T-helper 2 cell treated with Interferon-gamma antibody and Interleukin-4, amounts not matched to agents 5 μg/mL and 100 μg/mL, for 36 hours (primary cell): ENCODE data around the gene ENTREP3.
"Not testable (repeated sequence)": the region's sequence is repeated elsewhere in the genome, so short reads cannot be mapped to it uniquely, and the experiment has no call there.

ENCODE experiments used
- DNase-seq: peaks from one replicate; pipeline ENCODE4 v3.0.0; 2021; ENCODE audit warnings: low spot score
- H3K27ac Mint-ChIP-seq: one replicate; pipeline ENCODE4 v1.8.0; 2021; ENCODE audit warnings: mild to moderate bottlenecking, mixed read lengths
- H3K27me3 Mint-ChIP-seq: one replicate; pipeline ENCODE4 v1.8.0; 2021; ENCODE audit warnings: low read depth, mixed read lengths
- H3K36me3 Mint-ChIP-seq: one replicate; pipeline ENCODE4 v1.8.0; 2021; ENCODE audit warnings: low read depth, mixed read lengths
- H3K4me1 Mint-ChIP-seq: one replicate; pipeline ENCODE4 v1.8.0; 2021; ENCODE audit warnings: low read depth, mixed read lengths
- H3K4me3 Mint-ChIP-seq: one replicate; pipeline ENCODE4 v1.8.0; 2022; ENCODE audit warnings: mild to moderate bottlenecking, moderate library complexity, mixed read lengths
- H3K9me3 Mint-ChIP-seq: one replicate; pipeline ENCODE4 v1.8.0; 2021; ENCODE audit warnings: mixed read lengths

ENTREP3 gene

DNA sequence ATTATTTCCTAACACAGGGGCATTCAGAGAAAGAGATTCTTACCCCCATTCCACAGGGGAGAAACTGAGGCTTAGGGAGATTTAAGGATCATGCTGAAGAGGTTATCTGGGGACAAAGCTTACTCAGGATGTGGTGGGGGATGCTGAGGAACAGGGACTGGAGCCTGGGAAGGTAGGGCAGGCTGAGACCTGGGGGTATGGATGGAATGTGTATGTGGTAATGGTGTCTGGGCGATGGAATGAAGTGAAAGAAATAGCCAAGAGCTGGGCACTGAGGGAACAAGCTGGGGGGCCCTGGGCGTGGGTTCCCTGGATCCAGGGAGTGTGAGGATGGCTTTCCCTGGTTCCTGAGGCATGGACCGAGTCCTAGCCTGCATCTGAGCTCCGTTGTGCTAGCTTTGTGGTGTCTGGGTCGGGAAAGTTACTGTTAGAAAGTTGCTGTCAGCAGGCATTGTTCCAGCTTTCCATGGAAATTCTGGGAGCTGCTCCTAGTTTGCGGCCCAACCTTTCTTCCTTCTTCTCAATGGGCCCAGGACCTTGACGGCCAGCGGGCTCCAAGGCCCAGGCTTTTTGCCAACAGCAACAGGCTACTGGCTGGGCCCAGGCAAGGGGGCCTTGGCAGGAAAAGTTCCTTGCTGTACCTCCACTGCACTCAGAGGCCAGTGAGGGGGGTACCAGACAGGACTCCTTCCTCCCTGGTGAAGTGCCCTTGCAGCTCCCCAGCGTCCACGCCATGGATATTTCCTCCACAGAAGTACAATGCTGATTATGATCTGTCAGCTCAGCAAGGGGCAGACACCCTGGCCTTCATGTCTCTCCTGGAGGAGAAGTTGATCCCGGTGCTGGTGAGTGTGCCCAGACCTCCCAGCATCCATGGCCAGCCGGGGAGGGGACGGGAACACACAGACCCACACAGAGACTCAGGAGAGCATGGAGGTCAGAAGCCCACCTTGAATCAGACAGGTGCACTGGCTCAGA is 23.0 kb downstream of the ENTREP3 start:
- not testable (repeated sequence) for H3K27ac Mint-ChIP-seq, H3K27me3 Mint-ChIP-seq, DNase-seq, H3K4me3 Mint-ChIP-seq, H3K9me3 Mint-ChIP-seq
- Mint-ChIP-seq H3K36me3 (peaks cover 17% of the 10 kb centered on the region), H3K4me1 (peaks cover 14% of the 10 kb centered on the region)

DNA sequence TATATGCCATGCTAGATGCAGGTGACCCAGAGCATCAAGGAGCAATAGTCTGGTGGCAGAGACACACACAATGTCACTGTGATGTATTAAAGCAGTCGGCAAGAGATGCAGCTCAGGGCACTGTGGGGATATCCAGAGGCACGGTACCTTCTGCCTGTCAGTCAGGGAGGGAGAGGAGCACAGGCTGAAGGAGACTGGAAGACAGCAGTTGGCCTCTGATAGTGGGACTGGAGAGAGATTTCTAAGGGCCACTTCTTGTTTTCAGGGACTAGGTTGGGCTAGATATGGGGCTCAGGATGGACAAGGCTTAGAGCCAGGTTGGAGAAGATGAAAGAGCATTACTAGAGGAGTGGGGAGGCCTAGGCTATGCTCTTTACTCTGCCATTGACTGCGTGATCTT is 24.0 kb downstream of the ENTREP3 start:
- H3K27me3 Mint-ChIP-seq, H3K9me3 Mint-ChIP-seq, H3K27ac Mint-ChIP-seq, DNase-seq, H3K4me3 Mint-ChIP-seq: not testable (repeated sequence)
- peaks cover 17% of the 10 kb centered on the region for H3K4me1 Mint-ChIP-seq
- H3K36me3 Mint-ChIP-seq, result peaks cover 12% of the 10 kb centered on the region

GRCh38 chr1:155228096-155228427 is 27.2 kb downstream of the ENTREP3 start:
- peak overlapping the region; percentile 94 for H3K27ac Mint-ChIP-seq
- no peaks in the 10 kb centered on the region for H3K9me3 Mint-ChIP-seq
- H3K4me3 Mint-ChIP-seq, result peak overlapping the region; percentile 97
- H3K36me3 Mint-ChIP-seq, result peaks cover 11% of the 10 kb centered on the region
- DNase-seq, result no peak
- H3K4me1 Mint-ChIP-seq, result peaks cover 19% of the 10 kb centered on the region
- H3K27me3 Mint-ChIP-seq, result no peaks in the 10 kb centered on the region

DNA sequence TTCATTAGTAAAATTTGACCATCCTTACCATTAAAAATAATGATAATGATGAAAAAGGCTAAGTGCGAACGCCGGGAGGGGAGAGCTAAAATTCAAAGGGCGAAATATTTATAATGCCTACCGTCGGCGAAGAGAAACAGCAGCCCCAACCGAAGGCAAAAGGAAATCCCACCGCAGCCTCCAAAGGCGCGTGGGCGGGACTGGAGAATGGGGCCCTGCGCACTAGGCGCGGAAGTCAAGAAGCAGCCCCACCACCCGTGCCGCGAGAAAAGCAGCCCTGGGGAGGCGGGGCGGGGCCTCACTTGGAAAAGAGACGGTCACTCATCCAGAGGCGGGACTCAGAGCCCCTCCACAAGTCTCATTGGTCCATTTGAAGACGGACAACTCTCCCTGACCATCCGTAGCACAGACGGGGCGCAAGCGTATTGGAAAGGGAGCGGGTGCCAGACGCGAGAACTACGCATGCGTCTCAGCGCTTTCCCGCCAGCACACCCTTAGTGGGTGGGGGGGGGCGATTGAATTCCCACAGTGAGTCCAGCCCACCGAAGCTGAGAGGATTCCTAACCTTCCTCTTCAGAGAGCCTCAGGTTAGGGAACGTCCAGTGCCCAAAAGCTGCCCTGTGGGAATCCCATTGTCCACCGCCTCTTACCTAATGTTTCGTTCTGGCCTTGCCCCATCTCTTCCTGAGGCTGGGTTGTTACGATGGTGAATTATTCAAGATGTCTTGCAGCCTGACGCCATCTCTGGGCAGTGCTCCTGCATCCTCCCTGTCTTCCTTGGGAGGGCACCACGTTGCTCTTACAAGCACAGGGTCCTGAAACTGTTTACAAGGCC is 27.8 kb downstream of the ENTREP3 start:
- Mint-ChIP-seq H3K9me3 (no peaks in the 10 kb centered on the region), H3K4me3 (peak overlapping the region; percentile 97), H3K27me3 (no peaks in the 10 kb centered on the region), H3K4me1 (peaks cover 19% of the 10 kb centered on the region), H3K36me3 (peaks cover 11% of the 10 kb centered on the region), H3K27ac (peak overlapping the region; percentile 94)
- DNase-seq, result peak; percentile 99

GRCh38 chr1:155226910-155227260 is 28.4 kb downstream of the ENTREP3 start:
- H3K36me3 Mint-ChIP-seq, result peaks cover 11% of the 10 kb centered on the region
- H3K4me3 Mint-ChIP-seq, result peak overlapping the region; percentile 97
- H3K4me1 Mint-ChIP-seq, result peaks cover 21% of the 10 kb centered on the region
- no peak for DNase-seq
- peak overlapping the region; percentile 94 for H3K27ac Mint-ChIP-seq
- no peaks in the 10 kb centered on the region for H3K27me3 Mint-ChIP-seq
- no peaks in the 10 kb centered on the region for H3K9me3 Mint-ChIP-seq

DNA sequence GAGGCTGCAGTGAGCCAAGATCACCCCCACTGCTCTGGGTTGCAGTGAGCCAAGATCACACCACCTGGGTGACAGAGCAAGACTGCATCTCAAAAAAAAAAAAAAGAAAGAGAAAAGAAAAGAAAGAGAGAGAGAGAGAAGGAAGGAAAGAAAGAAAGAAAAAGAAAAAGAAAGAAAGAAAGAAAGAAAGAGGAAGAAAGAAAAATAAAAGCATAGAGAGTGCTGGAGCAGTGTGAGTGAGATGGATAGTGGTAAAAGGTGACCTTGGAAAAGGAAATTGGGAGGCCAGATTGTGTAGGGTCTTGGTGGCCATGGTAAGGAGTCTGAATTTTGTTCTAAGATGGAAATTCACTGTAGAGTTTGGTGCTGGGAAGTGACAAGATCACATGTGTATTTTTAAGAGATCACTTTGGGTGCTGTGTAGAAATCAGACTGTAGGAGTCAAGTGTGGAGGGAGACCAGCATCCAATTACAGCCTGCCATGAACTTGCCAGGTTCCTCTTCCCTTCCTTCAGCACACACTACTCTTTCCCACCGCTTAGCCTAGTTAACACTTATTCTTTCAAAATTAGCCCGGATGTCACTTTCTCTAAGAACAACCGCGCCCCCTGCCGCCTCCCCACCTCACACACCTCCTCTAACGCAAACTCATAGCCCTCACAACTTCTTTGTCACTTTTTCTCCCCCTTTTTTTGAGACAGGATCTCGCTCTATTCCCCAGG is 28.9 kb downstream of the ENTREP3 start:
- Mint-ChIP-seq H3K4me3 (peak overlapping the region; percentile 97), H3K27ac (peak overlapping the region; percentile 94), H3K27me3 (no peaks in the 10 kb centered on the region), H3K4me1 (peaks cover 21% of the 10 kb centered on the region), H3K9me3 (no peaks in the 10 kb centered on the region), H3K36me3 (peaks cover 11% of the 10 kb centered on the region)
- DNase-seq, result peak; percentile 78

DNA sequence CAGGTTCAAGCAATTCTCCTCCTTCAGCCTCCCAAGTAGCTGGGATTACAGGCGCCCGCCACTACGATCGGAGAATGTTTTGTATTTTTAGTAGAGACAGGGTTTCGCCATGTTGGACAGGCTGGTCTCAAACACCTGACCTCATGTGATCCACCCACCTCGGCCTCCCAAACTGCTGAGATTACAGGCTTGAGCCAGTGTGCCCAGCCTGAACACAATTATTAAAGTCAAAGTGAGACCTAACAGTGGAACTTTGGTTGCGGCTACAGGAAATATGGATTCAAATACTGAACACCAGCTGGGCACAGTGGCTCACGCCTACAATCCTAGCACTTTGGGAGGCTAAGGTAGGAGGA is 29.9 kb downstream of the ENTREP3 start:
- not testable (repeated sequence) for H3K27me3 Mint-ChIP-seq, H3K9me3 Mint-ChIP-seq, DNase-seq
- peak overlapping the region; percentile 97 for H3K4me3 Mint-ChIP-seq
- H3K36me3 Mint-ChIP-seq, result peaks cover 11% of the 10 kb centered on the region
- peak overlapping the region; percentile 41 for H3K27ac Mint-ChIP-seq
- peaks cover 19% of the 10 kb centered on the region for H3K4me1 Mint-ChIP-seq

DNA sequence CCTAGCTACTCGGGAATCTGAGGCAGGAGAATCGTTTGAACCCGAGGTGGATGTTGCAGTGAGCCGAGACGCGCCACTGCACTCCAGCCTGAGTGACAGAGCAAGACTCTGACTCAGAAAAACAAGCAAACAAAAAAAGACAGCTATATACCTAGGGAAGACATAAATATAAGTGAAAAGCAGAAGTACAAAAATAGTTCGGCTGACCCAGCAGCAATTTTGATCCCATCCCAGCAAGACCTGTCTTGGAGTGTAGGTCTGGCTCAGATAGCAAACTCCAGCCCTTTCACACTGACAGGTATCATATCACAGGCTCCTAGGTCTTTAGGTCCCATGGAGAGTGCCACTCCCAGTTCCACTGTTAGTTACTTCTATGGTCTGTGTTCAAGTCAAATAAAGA is 32.2 kb downstream of the ENTREP3 start:
- Mint-ChIP-seq H3K27ac (peak overlapping the region; percentile 31), H3K27me3 (no peaks in the 10 kb centered on the region), H3K4me3 (no peak overlapping the region), H3K9me3 (no peaks in the 10 kb centered on the region), H3K4me1 (peaks cover 32% of the 10 kb centered on the region), H3K36me3 (peaks cover 14% of the 10 kb centered on the region)
- DNase-seq, result no peak

DNA sequence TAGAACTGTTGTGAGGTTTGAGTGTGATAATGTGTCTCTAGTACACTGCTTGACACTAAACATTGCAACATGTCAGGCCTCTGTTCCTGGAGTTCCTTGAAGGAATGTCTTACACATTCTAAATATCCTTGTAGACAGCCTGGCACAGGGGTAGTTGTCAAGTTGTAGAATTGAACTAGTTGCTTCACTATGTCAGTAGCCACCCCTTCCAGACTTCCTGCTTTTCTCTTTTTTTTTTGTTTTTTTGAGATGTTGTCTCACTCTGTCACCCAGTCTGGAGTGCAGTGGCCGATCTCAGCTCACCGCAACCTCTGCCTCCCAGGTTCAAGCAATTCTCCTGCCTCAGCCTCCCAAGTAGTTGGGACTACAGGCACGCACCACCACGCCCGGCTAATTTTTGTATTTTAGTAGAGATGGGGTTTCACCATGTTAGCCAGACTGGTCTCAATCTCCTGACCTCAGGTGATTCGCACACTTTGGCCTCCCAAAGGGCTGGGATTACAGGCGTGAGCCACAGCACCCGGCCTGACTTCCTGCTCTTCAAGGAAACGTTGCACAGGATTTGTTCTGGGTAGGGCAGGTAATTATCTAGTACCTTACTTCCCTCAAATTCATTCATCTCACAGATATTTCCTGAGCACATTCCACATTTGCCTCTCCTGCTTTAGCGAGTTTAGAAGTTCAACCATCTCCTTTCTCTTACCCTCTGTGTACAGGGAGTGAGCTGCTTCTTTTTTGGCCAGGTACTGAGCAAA is 34.9 kb downstream of the ENTREP3 start:
- H3K27me3 Mint-ChIP-seq, H3K9me3 Mint-ChIP-seq, H3K4me3 Mint-ChIP-seq, DNase-seq: not testable (repeated sequence)
- peaks cover 19% of the 10 kb centered on the region for H3K4me1 Mint-ChIP-seq
- H3K27ac Mint-ChIP-seq, result peak overlapping the region; percentile 81
- H3K36me3 Mint-ChIP-seq, result peaks cover 10% of the 10 kb centered on the region

- H3K4me3 Mint-ChIP-seq, result peak overlapping the region; percentile 29
- H3K9me3 Mint-ChIP-seq, result no peaks in the 10 kb centered on the region
- H3K36me3 Mint-ChIP-seq, result peaks cover 15% of the 10 kb centered on the region
- DNase-seq, result no peak
- peak overlapping the region; percentile 81 for H3K27ac Mint-ChIP-seq
- no peaks in the 10 kb centered on the region for H3K27me3 Mint-ChIP-seq
- H3K4me1 Mint-ChIP-seq, result peaks cover 20% of the 10 kb centered on the region
Measured at GRCh38 chr1:155219592-155220031, 35.7 kb downstream of the ENTREP3 start.

DNA sequence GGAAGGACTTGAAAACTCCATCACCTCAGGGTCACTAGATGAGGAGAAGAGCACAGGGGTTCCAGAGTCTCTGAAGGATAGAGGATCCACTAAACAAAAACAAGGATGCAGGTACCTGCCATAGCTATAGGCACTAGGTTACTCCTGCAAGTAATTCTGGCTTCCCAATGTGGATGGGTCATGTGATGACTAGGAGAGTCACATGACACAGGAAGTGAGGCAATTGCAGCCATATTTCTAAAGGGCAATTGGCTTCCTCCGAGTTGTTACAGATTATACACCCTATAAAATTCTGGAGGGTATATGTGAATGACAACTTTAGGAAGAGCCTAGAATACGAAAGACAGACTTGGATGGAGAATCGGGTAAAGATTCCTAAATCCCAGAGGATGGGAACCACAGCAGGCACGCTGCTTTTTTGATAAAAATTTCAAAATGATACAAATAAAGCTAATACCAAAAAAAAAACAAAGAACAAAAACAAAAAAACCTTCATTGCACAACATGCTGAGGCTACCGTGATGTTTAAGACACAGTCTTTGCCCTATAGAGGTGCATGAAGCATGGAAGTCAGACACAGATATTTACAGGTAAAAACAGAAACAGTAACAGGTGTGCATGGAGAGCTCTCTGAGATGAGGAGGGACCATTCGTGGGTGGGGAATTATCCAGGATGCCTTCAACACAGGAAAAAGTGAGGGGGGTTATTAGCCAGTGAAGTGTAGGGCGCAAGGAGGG is 36.3 kb downstream of the ENTREP3 start:
- H3K9me3 Mint-ChIP-seq, result no peaks in the 10 kb centered on the region
- no peak for DNase-seq
- peak overlapping the region; percentile 29 for H3K4me3 Mint-ChIP-seq

DNA sequence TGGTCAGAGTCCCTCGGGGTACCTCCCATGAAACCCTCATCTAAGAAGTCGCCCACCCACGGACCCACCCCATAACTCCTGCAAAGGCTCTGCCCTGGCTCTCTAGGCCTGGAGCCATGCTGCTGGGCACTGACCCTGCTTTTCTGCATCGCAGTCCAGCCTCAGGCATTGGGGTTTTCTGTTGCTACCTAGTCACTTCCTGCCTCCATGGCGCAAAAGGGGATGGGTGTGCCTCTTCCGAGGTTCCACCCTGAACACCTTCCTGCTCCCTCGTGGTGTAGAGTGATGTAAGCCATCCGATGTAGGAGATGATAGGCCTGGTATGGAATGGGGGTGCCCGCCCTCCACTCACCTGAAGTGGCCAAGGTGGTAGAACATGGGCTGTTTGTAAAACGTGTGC is 40.6 kb downstream of the ENTREP3 start:
- not testable (repeated sequence) for H3K4me3 Mint-ChIP-seq, H3K9me3 Mint-ChIP-seq, DNase-seq, H3K27me3 Mint-ChIP-seq
- peaks cover 17% of the 10 kb centered on the region for H3K36me3 Mint-ChIP-seq
- peak overlapping the region; percentile 78 for H3K27ac Mint-ChIP-seq
- peaks cover 20% of the 10 kb centered on the region for H3K4me1 Mint-ChIP-seq

More for the DNA sequence above, 36.3 kb downstream of the ENTREP3 start:
- Mint-ChIP-seq H3K27me3 (no peaks in the 10 kb centered on the region), H3K27ac (peak overlapping the region; percentile 81), H3K4me1 (peaks cover 20% of the 10 kb centered on the region), H3K36me3 (peaks cover 11% of the 10 kb centered on the region)

GRCh38 chr1:155212051-155212440 is 43.2 kb downstream of the ENTREP3 start:
- H3K4me3 Mint-ChIP-seq, DNase-seq, H3K27me3 Mint-ChIP-seq, H3K9me3 Mint-ChIP-seq, H3K27ac Mint-ChIP-seq: not testable (repeated sequence)
- Mint-ChIP-seq H3K4me1 (peaks cover 24% of the 10 kb centered on the region), H3K36me3 (peaks cover 14% of the 10 kb centered on the region)
